Activated naive CD8-positive, alpha-beta T cell treated with anti-CD3 and anti-CD28 coated beads, Interleukin-2, amount 50 U/mL, for 24 hours (primary cell): ENCODE results near the gene PRDM8.
"Not testable (repeated sequence)": the region's sequence is repeated elsewhere in the genome, so short reads cannot be mapped to it uniquely, and the experiment has no call there.

Experiments used
- ATAC-seq: fragments of 150-1000 bp; cut with Tn5 transposase; one replicate; pipeline ENCODE4 v1.10.0; 2021
- DNase-seq: peaks from one replicate; pipeline ENCODE4 v3.0.0; 2021
- H3K27ac Mint-ChIP-seq: one replicate; pipeline ENCODE4 v1.8.0; 2021; ENCODE audit warnings: mild to moderate bottlenecking, mixed read lengths
- H3K27me3 Mint-ChIP-seq: one replicate; pipeline ENCODE4 v1.8.0; 2021; ENCODE audit warnings: mixed read lengths
- H3K36me3 Mint-ChIP-seq: one replicate; pipeline ENCODE4 v1.8.0; 2021; ENCODE audit warnings: low read depth, mixed read lengths
- H3K4me1 Mint-ChIP-seq: one replicate; pipeline ENCODE4 v1.8.0; 2021; ENCODE audit warnings: mixed read lengths
- H3K4me3 Mint-ChIP-seq: one replicate; pipeline ENCODE4 v1.8.0; 2021; ENCODE audit warnings: mild to moderate bottlenecking, moderate library complexity, mixed read lengths
- H3K9me3 Mint-ChIP-seq: one replicate; pipeline ENCODE4 v1.8.0; 2021; ENCODE audit warnings: mixed read lengths

The PRDM8 gene

GRCh38 chr4:80173841-80174240 lies 23.5 kb upstream of the PRDM8 start:
- peaks cover 1% of the 10 kb centered on the region for H3K36me3 Mint-ChIP-seq
- H3K27me3 Mint-ChIP-seq: no peaks in the 10 kb centered on the region
- no peak overlapping the region for H3K4me3 Mint-ChIP-seq
- no peak for ATAC-seq
- peaks cover 55% of the 10 kb centered on the region for H3K4me1 Mint-ChIP-seq
- no peak for DNase-seq
- H3K9me3 Mint-ChIP-seq: peaks cover 7% of the 10 kb centered on the region
- peak overlapping the region; percentile 92 for H3K27ac Mint-ChIP-seq

- ATAC-seq, H3K27me3 Mint-ChIP-seq, H3K4me3 Mint-ChIP-seq, DNase-seq, H3K27ac Mint-ChIP-seq: not testable (repeated sequence)
- Mint-ChIP-seq H3K4me1 (peaks cover 60% of the 10 kb centered on the region), H3K9me3 (peaks cover 22% of the 10 kb centered on the region), H3K36me3 (peaks cover 11% of the 10 kb centered on the region)
Measured at GRCh38 chr4:80177793-80178192, 19.5 kb upstream of the PRDM8 start.

- H3K36me3 Mint-ChIP-seq: peaks cover 11% of the 10 kb centered on the region
- H3K4me1 Mint-ChIP-seq: peaks cover 55% of the 10 kb centered on the region
- ATAC-seq (no peak), DNase-seq (no peak)
- no peak overlapping the region for H3K4me3 Mint-ChIP-seq
- H3K27me3 Mint-ChIP-seq: no peaks in the 10 kb centered on the region
- H3K9me3 Mint-ChIP-seq: peaks cover 22% of the 10 kb centered on the region
- no peak overlapping the region for H3K27ac Mint-ChIP-seq
Measured at GRCh38 chr4:80178964-80179363, 18.3 kb upstream of the PRDM8 start.

DNA sequence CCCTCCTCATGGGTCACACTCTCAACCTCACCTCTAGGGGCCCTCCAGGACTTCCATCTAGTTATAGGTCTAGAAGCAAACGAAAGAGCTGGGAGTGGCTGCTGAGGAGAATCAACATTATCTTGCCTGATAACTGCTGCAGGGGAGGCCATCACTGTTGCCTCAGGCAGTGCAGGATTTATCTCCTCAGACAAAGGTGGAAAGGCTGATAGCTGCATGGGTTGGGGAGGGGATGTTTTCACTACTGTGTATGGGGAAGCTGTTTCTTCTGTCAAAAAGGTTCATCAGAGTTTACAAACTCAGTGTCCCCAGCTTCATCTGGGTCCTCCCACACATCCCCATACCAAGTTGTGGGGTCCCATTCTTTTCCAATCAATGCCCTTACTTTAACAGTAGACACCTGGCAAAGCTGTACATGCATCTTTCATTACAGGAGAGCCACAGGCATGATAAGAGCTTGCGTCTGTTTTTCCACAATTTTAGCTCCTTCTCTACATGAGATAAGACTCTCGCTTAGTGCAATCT lies 17.6 kb upstream of the PRDM8 start:
- DNase-seq (no peak), ATAC-seq (no peak)
- peaks cover 22% of the 10 kb centered on the region for H3K9me3 Mint-ChIP-seq
- peaks cover 53% of the 10 kb centered on the region for H3K4me1 Mint-ChIP-seq
- H3K27ac Mint-ChIP-seq: no peak overlapping the region
- no peaks in the 10 kb centered on the region for H3K27me3 Mint-ChIP-seq
- H3K36me3 Mint-ChIP-seq: peaks cover 11% of the 10 kb centered on the region
- H3K4me3 Mint-ChIP-seq: no peak overlapping the region

GRCh38 chr4:80180743-80181142 lies 16.6 kb upstream of the PRDM8 start:
- Mint-ChIP-seq H3K4me3 (peak overlapping the region; percentile 3), H3K27ac (peak overlapping the region; percentile 27), H3K9me3 (peaks cover 22% of the 10 kb centered on the region), H3K4me1 (peaks cover 53% of the 10 kb centered on the region), H3K36me3 (peaks cover 14% of the 10 kb centered on the region), H3K27me3 (peaks cover 8% of the 10 kb centered on the region)
- DNase-seq (no peak), ATAC-seq (peak; percentile 38)

DNA sequence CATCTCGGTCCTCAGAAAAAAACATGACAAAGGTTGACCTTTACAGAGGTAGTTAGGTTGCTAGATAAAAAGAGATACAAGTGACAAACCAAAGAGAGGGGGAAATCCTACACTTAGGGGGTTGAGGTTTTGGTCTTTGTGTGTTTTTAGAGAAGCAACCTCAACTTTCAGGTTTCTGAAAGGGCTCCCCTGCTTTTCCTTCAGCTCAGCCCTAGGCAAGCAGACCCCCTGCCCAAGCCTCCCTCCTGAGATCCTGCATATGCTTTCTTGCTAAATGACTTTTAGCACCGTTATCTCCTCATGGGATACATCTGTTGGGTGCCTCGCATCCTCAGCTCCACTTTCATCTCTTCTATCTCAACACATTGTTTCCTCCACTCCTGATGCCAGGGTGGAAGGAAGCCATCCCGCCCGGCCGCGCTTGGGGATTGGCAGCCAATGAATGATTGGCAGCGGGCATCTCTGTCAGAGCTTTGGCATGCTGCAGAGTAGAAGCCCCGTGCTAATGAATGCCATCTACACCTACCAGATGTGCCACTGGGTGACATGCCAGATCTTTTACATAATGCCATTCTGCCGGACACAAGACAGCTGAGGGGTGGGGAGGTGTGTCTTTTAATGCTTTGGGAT lies 15.0 kb upstream of the PRDM8 start:
- DNase-seq (peak; percentile 30), ATAC-seq (peak; percentile 45)
- Mint-ChIP-seq H3K4me3 (peak overlapping the region; percentile 49), H3K27ac (peak overlapping the region; percentile 72), H3K36me3 (peaks cover 14% of the 10 kb centered on the region), H3K27me3 (peaks cover 18% of the 10 kb centered on the region), H3K4me1 (peaks cover 55% of the 10 kb centered on the region), H3K9me3 (peaks cover 22% of the 10 kb centered on the region)

DNA sequence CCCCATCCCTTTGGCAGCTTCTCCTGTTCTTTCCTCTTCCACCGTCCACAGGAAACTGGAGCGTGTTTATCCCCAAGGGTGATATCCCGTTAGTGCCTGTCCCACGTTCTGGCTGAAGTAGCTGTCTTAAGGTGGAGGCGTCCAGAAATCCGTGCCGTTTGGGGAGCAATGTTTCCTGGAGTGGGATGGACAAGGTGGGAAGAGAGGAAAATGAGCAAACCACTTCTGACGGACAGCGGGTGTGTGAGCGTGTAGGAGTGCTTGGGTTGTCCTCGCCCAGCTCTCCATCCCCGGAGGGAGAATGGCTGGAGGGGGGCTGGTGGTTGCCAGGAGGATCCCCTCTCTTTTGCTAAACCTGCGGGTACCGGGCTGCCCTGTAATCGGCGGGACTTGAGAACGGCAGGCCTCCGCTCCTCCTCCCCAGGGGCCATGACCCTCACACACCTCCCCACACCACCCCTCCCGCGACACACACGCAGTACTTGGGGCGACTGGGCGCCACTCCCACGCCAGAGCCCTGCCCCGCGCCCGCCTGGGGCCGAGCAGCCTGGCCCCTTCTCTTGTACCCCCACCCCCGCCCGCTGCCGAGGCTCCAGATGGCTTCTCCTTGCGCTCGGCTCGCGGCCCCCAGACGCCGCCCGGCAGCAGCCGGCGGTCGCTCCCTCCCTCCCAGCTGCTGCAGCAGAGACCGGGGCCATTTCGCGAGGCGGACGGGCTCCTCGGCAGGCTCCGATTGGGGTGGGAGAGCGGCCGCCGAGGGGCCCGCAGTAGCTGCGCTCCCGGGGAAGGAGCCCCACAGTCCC lies 13.9 kb upstream of the PRDM8 start:
- Mint-ChIP-seq H3K9me3 (peaks cover 17% of the 10 kb centered on the region), H3K4me3 (peak overlapping the region; percentile 99), H3K4me1 (peaks cover 55% of the 10 kb centered on the region), H3K27ac (peak overlapping the region; percentile 97), H3K27me3 (peaks cover 18% of the 10 kb centered on the region), H3K36me3 (peaks cover 14% of the 10 kb centered on the region)
- DNase-seq: no peak
- ATAC-seq: peak; percentile 6

GRCh38 chr4:80184053-80184824 lies 13.1 kb upstream of the PRDM8 start:
- Mint-ChIP-seq H3K9me3 (peaks cover 12% of the 10 kb centered on the region), H3K27ac (peak overlapping the region; percentile 97), H3K4me1 (peaks cover 55% of the 10 kb centered on the region), H3K27me3 (peaks cover 18% of the 10 kb centered on the region), H3K36me3 (peaks cover 9% of the 10 kb centered on the region), H3K4me3 (peak overlapping the region; percentile 99)
- peak; percentile 98 for DNase-seq
- ATAC-seq: peak; percentile 83

- H3K4me3 Mint-ChIP-seq: peak overlapping the region; percentile 99
- no peak for DNase-seq
- H3K27ac Mint-ChIP-seq: peak overlapping the region; percentile 97
- peaks cover 5% of the 10 kb centered on the region for H3K9me3 Mint-ChIP-seq
- peaks cover 50% of the 10 kb centered on the region for H3K4me1 Mint-ChIP-seq
- H3K27me3 Mint-ChIP-seq: peaks cover 18% of the 10 kb centered on the region
- peaks cover 6% of the 10 kb centered on the region for H3K36me3 Mint-ChIP-seq
- ATAC-seq: no peak
Measured at GRCh38 chr4:80184825-80185756, 12.2 kb upstream of the PRDM8 start.

GRCh38 chr4:80185787-80186548 lies 11.3 kb upstream of the PRDM8 start:
- Mint-ChIP-seq H3K36me3 (peaks cover 2% of the 10 kb centered on the region), H3K27me3 (peaks cover 18% of the 10 kb centered on the region), H3K4me1 (peaks cover 42% of the 10 kb centered on the region), H3K9me3 (no peaks in the 10 kb centered on the region), H3K4me3 (peak overlapping the region; percentile 99), H3K27ac (peak overlapping the region; percentile 97)
- no peak for DNase-seq
- no peak for ATAC-seq

- Mint-ChIP-seq H3K4me1 (peaks cover 37% of the 10 kb centered on the region), H3K4me3 (no peak overlapping the region), H3K27me3 (peaks cover 18% of the 10 kb centered on the region), H3K36me3 (peaks cover 2% of the 10 kb centered on the region), H3K9me3 (no peaks in the 10 kb centered on the region), H3K27ac (no peak overlapping the region)
- ATAC-seq: no peak
- DNase-seq: no peak
Measured at GRCh38 chr4:80186676-80187075, 10.6 kb upstream of the PRDM8 start.

DNA sequence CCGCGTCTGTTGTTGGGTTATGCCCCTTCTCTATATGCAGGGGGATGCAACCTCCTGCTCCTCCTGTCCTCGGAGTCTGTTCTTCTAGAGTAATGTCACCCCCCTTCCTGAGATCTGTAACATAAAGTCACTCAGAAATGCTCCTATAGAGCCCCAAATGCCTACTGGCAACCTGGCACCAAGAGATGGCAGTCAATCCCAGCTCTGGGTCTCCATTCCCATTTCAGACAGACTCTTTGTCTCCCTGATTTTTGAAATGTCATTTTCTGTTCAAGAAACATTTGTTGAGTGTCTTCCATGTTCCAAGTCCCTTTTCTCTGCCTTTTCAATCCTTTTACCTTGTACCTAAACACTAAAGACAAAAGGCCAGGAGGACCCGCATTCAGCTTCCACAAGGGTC lies 9.6 kb upstream of the PRDM8 start:
- peaks cover 18% of the 10 kb centered on the region for H3K27me3 Mint-ChIP-seq
- peaks cover 27% of the 10 kb centered on the region for H3K4me1 Mint-ChIP-seq
- no peaks in the 10 kb centered on the region for H3K9me3 Mint-ChIP-seq
- ATAC-seq (no peak), DNase-seq (no peak)
- H3K4me3 Mint-ChIP-seq: no peak overlapping the region
- peaks cover 4% of the 10 kb centered on the region for H3K36me3 Mint-ChIP-seq
- no peak overlapping the region for H3K27ac Mint-ChIP-seq

- no peak overlapping the region for H3K27ac Mint-ChIP-seq
- H3K36me3 Mint-ChIP-seq: peaks cover 7% of the 10 kb centered on the region
- peaks cover 19% of the 10 kb centered on the region for H3K4me1 Mint-ChIP-seq
- DNase-seq (no peak), ATAC-seq (no peak)
- no peak overlapping the region for H3K4me3 Mint-ChIP-seq
- no peaks in the 10 kb centered on the region for H3K9me3 Mint-ChIP-seq
- peaks cover 18% of the 10 kb centered on the region for H3K27me3 Mint-ChIP-seq
Measured at GRCh38 chr4:80188457-80188800, 8.9 kb upstream of the PRDM8 start.
